Parathyroid adenoma (tissue), 2 donors: ENCODE data around the gene NAA38.

Experiments
- H2AFZ ChIP-seq: fragments of 300-600 bp; sonication (generic); one replicate; pipeline ENCODE4 v1.7.0; 2017; ENCODE audit warnings: antibody characterized with exemption, mild to moderate bottlenecking
- H3K27ac ChIP-seq: fragments of 300-600 bp; sonication (generic); one replicate; pipeline ENCODE4 v1.7.0; 2017
- H3K27me3 ChIP-seq: fragments of 300-600 bp; sonication (generic); one replicate; pipeline ENCODE4 v1.7.0; 2017; ENCODE audit warnings: low read length; ENCODE audit not compliant: control insufficient read depth, insufficient read depth
- H3K36me3 ChIP-seq: fragments of 300-600 bp; sonication (generic); one replicate; pipeline ENCODE4 v1.7.0; 2017; ENCODE audit warnings: low read length; ENCODE audit not compliant: control insufficient read depth, insufficient read depth
- H3K4me1 ChIP-seq: fragments of 300-600 bp; sonication (generic); one replicate; pipeline ENCODE4 v1.7.0; 2017; ENCODE audit warnings: control low read depth
- H3K4me2 ChIP-seq: fragments of 300-600 bp; sonication (generic); one replicate; pipeline ENCODE4 v1.7.0; 2017; ENCODE audit warnings: low read length
- H3K4me3 ChIP-seq: fragments of 300-600 bp; sonication (generic); one replicate; pipeline ENCODE4 v1.7.0; 2017; ENCODE audit warnings: low read depth, low read length
- H3K79me2 ChIP-seq: fragments of 300-600 bp; sonication (generic); one replicate; pipeline ENCODE4 v1.7.0; 2017; ENCODE audit warnings: control low read depth
- H3K9ac ChIP-seq: fragments of 300-600 bp; sonication (generic); one replicate; pipeline ENCODE4 v1.7.0; 2017; ENCODE audit warnings: mild to moderate bottlenecking
- H3K9me3 ChIP-seq: fragments of 300-600 bp; sonication (generic); one replicate; pipeline ENCODE4 v1.7.0; 2017; ENCODE audit warnings: low read length; ENCODE audit not compliant: control insufficient read depth
- TF ChIP-seq, protein P1 (sequence below): fragments of 300-600 bp; sonication (generic); IDR thresholded peaks from one replicate; pipeline ENCODE4 v1.7.0; 2017; ENCODE audit warnings: antibody characterized with exemption, mild to moderate bottlenecking
- donor health status: primary hyperparathyroidism.

NAA38 gene

DNA sequence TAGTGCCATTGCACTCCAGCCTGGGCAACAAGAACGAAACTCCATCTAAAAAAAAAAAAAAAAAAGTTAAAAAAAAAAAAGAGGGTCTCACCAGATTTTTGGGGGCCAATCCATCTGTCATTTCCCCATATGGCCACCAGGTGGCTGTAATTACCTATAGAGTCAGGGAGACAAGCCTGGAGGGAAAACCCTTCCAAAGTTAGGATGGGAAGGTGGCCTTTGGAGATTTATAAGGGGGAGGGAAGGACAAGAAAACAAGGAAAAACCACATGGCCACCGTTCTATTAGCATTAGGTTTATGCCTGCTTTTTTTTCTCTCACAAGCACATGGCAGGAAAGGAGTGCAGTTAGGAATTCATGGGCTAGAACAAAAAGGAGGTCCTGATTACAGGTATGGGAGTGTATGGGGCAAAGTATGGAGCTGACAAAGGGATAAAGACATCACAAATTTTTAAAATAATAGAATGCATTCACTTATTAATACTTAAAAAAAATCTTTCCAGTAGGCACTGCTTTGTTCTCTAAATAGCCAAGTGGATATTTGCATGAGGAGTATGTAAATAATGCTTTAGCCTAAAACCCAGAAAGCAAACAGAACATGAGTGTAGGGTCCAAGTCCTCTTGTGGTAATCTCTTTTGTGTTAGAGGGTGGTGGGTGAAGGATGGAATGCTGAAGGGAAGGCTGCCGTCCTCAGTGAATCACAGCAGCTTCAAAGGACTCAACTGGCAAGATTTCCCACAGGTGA, 5.5 kb upstream of the NAA38 start:
- Histone ChIP-seq H2AFZ (no peak overlapping the region), H3K27me3 (no peaks in the 10 kb centered on the region), H3K9me3 (no peaks in the 10 kb centered on the region), H3K4me1 (peaks cover 5% of the 10 kb centered on the region), H3K27ac (no peak overlapping the region), H3K9ac (no peak overlapping the region), H3K79me2 (peaks cover 13% of the 10 kb centered on the region), H3K4me2 (no peak overlapping the region), H3K4me3 (no peak overlapping the region), H3K36me3 (no peaks in the 10 kb centered on the region)
- TF ChIP-seq, protein P1, sequence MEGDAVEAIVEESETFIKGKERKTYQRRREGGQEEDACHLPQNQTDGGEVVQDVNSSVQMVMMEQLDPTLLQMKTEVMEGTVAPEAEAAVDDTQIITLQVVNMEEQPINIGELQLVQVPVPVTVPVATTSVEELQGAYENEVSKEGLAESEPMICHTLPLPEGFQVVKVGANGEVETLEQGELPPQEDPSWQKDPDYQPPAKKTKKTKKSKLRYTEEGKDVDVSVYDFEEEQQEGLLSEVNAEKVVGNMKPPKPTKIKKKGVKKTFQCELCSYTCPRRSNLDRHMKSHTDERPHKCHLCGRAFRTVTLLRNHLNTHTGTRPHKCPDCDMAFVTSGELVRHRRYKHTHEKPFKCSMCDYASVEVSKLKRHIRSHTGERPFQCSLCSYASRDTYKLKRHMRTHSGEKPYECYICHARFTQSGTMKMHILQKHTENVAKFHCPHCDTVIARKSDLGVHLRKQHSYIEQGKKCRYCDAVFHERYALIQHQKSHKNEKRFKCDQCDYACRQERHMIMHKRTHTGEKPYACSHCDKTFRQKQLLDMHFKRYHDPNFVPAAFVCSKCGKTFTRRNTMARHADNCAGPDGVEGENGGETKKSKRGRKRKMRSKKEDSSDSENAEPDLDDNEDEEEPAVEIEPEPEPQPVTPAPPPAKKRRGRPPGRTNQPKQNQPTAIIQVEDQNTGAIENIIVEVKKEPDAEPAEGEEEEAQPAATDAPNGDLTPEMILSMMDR, result peak; percentile 93

DNA sequence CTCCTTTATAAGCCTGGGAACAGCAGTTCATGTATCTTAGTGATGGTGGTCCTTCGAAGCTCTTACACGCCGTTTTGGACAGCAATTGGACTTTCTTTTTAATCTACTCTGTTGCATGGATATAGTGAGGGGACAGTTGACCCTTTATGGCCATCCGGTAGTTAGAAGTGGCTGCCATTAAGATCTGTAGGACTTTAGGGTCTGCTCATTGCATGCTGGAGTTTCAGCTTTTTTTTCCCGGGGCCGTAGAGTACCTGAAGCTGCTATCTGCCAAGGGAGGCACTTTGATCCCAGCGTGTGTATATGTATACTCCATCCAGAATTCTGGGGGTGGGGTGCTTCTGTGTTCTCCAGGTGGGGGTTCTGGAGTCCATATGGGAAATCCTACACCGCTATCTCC, 1.7 kb upstream of the NAA38 start:
- H3K4me3 ChIP-seq, result no peak overlapping the region

DNA sequence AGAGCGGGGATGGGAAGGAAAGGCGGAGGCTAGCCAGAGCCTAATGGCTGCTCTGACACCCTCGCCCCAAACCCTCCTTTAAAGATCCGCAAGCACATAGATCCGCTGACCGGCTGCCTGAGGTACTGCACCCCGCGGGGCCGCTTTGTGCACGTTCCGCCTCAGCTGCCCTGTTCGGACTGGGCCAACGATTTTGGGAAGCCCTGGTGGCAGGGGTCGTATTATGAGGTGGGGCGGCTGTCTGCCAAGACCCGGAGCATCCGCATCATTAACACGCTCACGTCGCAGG, 1.1 kb upstream of the NAA38 start:
- peak overlapping the region; percentile 86 for H3K4me2 ChIP-seq
- H3K27ac ChIP-seq, result peak overlapping the region; percentile 96
- peaks cover 11% of the 10 kb centered on the region for H3K79me2 ChIP-seq
- H3K4me3 ChIP-seq, result peak overlapping the region; percentile 80
- no peaks in the 10 kb centered on the region for H3K36me3 ChIP-seq
- H2AFZ ChIP-seq, result peak overlapping the region; percentile 72
- H3K9me3 ChIP-seq, result no peaks in the 10 kb centered on the region
- H3K4me1 ChIP-seq, result peaks cover 13% of the 10 kb centered on the region
- no peaks in the 10 kb centered on the region for H3K27me3 ChIP-seq
- TF ChIP-seq, protein P1, result peak; percentile 27
- no peak overlapping the region for H3K9ac ChIP-seq

More for the DNA sequence above, 1.7 kb upstream of the NAA38 start:
- peaks cover 13% of the 10 kb centered on the region for H3K4me1 ChIP-seq
- no peaks in the 10 kb centered on the region for H3K36me3 ChIP-seq
- TF ChIP-seq, protein P1, result no peak
- H2AFZ ChIP-seq, result no peak overlapping the region
- H3K9me3 ChIP-seq, result no peaks in the 10 kb centered on the region
- H3K9ac ChIP-seq, result no peak overlapping the region
- H3K4me2 ChIP-seq, result peak overlapping the region; percentile 86
- H3K27me3 ChIP-seq, result no peaks in the 10 kb centered on the region
- H3K27ac ChIP-seq, result no peak overlapping the region
- H3K79me2 ChIP-seq, result peaks cover 11% of the 10 kb centered on the region

GRCh38 chr17:7857713-7858521, 558 bp upstream of the NAA38 start, which contains the start of gene CYB5D1:
Gene CYB5D1 (plus strand): TSS chr17:7858003. CDS start chr17:7858135, 132 bp downstream.
- TF ChIP-seq, protein P1, result no peak
- H3K9me3 ChIP-seq, result no peaks in the 10 kb centered on the region
- no peaks in the 10 kb centered on the region for H3K27me3 ChIP-seq
- peaks cover 9% of the 10 kb centered on the region for H3K79me2 ChIP-seq
- peak within 1 kb of the TSS; percentile 34 for H3K9ac ChIP-seq
- H3K4me2 ChIP-seq, result peak within 1 kb of the TSS; percentile 86
- H2AFZ ChIP-seq, result peak within 1 kb of the TSS; percentile 72
- H3K27ac ChIP-seq, result peak within 1 kb of the TSS; percentile 96
- H3K4me1 ChIP-seq, result peaks cover 13% of the 10 kb centered on the region
- no peaks in the 10 kb centered on the region for H3K36me3 ChIP-seq
- H3K4me3 ChIP-seq, result peak within 1 kb of the TSS; percentile 80
